Midbrain (tissue), 1 donor: ENCODE results near the gene SV2C.
"Not testable (repeated sequence)": the region's sequence is repeated elsewhere in the genome, so short reads cannot be mapped to it uniquely, and the experiment has no call there.

ENCODE experiments used
- DNase-seq: peaks from one replicate; lab custom pipeline; 2025; lab: John Stamatoyannopoulos, UW

Gene SV2C

DNA sequence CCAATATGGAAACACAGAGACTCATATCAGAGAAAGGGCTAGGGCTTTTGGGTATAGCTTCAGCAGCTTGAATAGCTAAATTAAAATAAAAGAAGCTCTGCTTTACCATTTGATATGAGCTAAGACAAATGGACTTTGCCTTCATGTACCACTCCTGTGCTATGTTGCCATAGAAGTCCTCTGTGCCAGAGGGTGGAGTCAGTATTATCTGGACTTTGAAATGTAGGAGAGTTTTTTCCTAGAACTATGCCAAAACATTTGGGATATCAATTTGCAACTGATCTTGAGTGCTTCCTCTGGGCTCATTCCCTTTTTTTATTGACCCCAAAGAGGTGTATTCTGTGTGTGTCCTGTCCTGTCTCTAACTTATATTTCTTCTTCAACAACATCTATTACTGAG, 219.5 kb downstream of the SV2C start:
- DNase-seq: not testable (repeated sequence)

GRCh38 chr5:76303921-76304320, 220.7 kb downstream of the SV2C start:
- DNase-seq: no peak

GRCh38 chr5:76305269-76305668, 222.1 kb downstream of the SV2C start:
- DNase-seq: no peak

DNA sequence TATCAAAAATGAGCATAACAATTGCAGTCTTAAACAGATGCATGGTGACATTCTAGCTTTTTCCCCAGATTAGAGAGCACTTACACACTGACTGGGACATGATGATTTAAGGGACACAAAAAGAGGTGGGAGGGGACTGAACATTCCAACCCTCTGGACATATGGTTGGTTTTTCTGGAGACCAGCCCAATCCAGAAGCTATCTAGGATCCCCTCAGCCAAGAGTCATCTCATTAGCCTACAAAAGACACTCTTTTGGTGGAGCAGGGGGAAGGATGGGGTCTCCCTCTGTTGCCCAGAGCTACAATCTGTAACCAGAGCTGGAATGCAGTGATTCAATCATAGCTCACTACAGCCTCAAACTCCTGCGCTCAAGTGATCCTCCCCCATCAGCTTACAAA, 222.6 kb downstream of the SV2C start:
- no peak for DNase-seq

DNA sequence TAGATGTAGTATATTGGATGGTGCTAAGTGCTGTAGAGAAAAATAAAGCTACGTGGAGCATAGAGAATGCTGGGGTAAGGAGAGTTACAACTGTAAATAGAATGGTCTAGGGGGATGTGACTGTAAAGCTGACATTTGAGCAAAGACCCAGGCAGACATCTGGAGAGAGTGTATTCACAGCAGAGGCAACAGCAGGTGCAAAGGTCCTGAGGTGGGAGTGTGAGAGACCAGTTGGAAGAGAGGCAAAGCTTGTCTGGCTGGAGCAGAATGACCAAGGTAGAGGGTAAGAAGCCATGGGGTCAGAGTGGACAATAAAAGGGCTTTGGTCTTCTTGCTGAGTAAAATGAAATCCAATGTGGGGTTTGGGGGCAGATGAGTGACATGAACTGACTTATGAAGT, 227.0 kb downstream of the SV2C start:
- DNase-seq: no peak

DNA sequence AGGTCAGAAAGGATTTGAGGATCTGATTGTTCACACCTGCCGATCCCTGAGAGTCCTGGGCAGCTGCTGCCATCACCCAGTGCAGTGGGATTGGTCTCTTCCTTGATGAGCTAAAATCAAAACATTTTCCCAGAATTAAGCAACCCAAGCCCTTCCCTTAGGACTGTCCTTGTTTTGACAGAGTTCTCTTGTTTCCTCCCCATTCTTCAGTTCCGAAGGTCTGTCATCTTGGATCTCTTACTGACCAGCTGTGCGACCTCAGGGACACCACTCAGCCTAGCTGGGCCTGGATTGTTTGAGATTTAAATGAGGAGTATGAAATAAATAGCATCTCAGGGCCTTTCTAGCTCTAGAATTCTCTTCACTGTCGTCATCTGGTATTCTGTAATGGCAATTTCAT, 229.6 kb downstream of the SV2C start:
- DNase-seq: no peak

GRCh38 chr5:76314643-76315042, 231.5 kb downstream of the SV2C start:
- DNase-seq: no peak

DNA sequence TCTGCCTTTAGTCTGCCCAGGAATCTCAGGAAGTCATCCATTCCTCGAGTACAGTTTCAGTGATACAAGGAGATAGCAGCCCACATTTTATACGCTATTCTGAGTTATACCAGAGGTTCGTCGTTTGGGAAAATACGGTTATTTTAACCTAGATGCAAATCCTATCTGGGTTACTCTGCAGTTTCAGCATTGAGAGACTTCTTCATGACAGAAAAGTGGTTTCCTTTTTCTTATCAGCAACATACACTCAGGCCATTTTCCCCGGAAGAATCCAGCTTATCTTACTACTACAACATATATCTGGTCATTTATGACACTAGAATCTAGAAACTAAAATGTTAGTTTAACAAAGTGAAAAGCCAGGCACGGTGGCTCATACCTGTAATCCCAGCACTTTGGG, 236.5 kb downstream of the SV2C start:
- DNase-seq: no peak

DNA sequence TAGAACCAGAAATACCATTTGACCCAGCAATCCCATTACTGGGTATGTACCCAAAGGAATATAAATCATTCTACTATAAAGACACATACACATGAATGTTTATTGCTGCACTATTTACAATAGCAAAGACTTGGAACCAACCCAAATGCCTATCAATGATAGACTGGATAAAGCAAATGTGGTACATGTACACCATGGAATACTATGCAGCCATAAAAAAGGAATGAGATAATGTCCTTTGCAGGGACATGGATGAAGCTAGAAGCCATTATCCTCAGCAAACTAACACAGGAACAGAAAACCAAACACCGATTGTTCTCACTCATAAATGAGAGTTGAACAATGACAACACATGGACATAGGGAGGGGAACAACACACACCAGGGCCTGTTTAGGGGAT, 240.3 kb downstream of the SV2C start:
- DNase-seq: not testable (repeated sequence)

DNA sequence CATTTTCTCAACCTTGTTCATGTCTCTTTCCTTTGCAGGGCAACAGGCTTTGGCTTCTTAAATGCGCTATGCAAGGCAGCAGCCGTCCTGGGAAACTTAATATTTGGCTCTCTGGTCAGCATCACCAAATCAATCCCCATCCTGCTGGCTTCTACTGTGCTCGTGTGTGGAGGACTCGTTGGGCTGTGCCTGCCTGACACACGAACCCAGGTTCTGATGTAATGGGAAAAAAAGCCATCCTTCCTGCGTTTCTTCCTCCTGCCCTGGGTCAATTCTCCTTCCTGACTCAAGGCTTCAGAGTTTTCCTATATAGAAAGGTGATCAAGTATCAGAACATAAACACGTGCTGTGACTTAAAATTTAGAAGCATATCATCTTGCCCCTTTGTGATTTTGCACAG, 242.1 kb downstream of the SV2C start:
- DNase-seq: no peak

DNA sequence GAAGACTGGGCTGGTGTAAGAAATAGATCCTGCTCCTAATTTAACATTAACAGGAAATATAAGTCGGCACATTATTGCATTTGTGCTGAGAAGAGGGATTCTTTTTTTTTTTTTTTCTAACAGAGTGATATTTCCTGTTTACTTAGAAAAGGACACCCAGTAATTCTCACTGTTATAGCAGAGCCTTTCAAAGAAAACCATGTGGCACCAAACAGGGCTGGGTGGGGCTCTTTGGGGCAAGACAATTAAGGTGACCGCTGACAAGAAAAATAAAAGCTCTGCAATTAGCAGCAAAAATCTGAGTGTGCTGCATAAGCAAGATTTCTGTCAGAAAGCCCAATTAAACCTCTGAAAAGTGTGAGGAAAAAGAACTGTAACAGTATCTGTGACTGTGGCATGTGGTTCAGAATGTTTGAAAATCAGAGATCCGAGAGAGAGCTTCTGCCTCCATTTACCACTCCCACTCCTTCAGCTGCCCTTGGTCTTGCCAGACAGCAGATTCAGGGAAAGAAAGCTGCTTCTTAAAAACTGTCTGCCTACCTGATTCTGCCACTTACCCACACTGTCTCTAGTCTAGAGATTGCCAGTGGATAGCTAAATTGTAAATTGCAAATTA, 242.8 kb downstream of the SV2C start:
- no peak for DNase-seq

GRCh38 chr5:76326577-76327302, 243.6 kb downstream of the SV2C start:
- no peak for DNase-seq

DNA sequence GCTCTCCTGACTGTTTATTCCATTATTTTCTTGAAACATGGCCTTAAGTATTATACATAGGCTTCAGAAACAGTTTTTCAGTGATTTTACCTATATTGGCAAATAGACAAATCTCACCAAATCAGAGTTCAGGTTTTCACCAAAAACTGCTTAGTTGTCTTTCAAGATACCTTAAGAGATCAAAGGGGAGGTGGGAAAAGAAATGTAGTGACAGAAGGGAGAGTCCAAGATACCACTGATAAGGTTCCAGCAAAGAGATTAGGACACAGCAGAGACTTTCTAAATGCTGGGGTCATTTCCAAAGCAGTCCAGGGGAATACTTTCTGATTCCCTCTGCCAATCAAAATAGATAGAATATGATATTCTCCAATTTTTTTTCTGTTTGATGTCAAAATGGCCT, 246.2 kb downstream of the SV2C start:
- no peak for DNase-seq

DNA sequence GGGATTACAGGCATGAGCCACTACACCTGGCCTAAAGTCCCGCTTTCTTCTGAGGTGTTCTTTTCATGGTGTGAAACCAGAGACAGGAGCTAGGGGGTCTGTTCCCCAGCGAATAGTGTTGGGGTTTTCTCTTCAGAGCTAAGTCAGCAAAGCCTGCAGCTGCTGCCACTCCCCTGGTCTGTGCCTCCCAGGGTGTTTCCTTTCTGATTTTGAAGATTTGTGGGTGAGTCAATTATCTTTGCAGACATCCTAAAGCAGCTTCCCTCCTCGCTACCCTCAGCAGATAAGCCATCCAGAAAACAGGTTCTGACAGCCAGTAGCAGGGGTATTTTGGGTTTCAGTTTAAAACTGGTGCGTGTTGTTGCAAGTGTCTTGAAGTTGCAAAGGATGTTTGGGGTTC, 247.9 kb downstream of the SV2C start:
- no peak for DNase-seq

DNA sequence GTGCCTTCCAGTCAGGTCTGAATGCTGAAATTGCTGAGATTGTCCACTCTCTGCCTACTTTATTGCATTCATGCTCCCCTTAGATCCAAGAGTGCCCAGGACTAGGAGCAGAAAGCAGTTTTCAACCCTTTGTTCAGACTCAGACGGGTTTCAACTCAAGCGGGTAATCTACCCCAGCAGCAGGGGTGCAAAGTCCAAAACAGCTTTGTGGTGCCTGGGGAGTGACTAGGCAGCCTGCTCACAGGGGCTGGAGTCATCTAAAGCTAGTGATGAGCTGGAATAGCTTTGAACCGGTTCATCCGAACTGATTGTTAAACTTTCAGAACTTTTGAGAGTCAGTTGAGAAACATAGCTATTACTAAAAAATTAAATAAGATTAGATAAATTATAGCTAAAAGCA, 248.9 kb downstream of the SV2C start:
- no peak for DNase-seq

DNA sequence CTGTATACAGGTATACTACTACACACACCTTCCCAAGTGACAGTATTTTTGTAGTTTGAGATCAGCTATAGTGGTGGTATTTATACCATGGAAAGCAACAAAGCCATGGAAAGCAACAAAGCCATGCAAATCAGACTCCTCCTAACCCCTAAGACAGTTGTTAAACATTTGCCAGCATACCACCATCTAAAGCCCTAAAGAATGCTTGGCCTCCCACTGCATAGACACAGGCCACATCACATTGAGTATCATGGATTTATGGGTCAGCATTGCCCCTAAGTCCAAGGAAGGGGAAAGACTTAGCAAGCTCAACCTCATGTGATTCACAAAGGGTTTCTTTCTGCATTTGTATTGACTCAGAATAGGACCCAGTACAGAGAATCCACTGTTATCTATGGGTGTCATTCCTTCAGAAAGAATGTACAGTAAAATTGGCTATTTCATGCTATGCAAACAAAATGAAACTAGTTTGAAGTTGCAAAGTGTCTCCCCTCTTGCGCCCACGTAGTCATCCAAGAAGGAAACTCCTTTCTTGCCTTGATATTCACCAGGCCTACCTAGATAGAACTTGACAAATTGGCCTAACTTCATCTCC, 249.5 kb downstream of the SV2C start:
- DNase-seq: no peak

DNA sequence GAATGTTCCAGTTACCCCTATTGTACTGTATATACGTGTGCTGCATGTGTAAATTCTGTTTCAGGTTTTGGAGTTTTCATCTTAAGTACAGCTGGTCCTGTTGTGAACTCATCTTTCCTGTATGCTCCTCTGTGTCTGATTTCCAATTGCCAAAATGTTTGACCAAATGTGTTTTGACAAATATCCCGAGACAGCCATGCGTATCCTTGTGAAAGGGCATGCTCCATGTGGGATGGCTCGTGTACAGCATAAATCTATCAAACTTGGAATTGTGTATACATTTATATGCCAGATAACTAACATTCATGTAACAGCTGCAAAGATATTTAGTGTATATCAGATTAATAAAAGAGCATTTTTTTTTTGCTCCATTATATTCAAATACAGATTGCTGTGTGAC, 250.4 kb downstream of the SV2C start:
- no peak for DNase-seq

- DNase-seq: no peak
Measured at GRCh38 chr5:76334574-76334973, 251.4 kb downstream of the SV2C start.

DNA sequence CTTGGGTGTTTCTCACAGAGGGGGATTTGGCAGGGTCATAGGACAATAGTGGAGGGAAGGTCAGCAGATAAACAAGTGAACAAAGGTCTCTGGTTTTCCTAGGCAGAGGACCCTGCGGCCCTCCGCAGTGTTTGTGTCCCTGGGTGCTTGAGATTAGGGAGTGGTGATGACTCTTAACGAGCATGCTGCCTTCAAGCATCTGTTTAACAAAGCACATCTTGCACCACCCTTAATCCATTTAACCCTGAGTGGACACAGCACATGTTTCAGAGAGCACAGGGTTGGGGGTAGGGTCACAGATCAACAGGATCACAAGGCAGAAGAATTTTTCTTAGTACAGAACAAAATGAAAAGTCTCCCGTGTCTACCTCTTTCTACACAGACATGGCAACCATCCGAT, 252.3 kb downstream of the SV2C start:
- DNase-seq: not testable (repeated sequence)

DNA sequence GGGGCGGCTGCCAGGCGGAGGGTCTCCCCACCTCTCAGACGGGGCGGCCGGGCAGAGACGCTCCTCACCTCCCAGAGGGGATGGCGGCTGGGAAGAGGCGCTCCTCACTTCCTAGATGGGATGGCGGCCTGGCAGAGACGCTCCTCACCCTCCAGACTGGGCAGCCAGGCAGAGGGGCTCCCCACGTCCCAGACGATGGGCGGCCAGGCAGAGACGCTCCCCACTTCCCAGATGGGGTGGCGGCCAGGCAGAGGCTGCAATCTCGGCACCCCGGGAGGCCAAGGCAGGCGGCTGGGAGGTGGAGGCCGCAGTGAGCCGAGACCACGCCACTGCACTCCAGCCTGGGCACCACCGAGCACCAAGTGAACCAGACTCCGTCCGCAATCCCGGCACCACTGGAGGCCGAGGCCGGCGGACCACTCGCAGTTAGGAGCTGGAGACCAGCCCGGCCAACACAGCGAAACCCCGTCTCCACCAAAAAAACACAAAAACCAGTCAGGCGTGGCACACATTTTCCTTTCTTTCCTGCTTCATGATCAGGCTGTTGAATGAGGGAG, 253.1 kb downstream of the SV2C start:
- DNase-seq: not testable (repeated sequence)

DNA sequence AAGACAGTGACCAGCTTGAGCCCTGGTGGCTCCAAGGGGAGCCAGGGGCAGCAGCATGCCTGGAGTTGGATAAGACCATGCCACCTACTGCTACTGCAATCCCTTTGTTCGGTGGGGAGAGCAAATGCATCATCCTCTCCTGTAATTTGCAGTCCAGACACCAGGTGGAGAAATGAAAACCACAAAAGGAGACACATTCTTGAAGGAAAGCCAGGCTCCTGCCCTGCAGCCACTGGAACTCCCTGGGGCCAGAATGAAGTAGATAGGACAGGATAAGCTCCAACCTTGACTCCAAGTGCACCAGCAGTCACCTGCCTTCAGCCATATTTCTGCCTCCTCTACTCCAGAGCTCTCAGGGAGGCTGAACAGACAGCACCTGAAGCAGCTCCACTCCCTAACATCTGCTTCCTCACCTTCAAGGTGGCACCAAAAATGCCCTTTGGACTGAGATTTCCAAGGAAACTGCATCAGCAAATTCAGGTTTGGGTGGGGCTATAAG, 254.8 kb downstream of the SV2C start:
- no peak for DNase-seq

DNA sequence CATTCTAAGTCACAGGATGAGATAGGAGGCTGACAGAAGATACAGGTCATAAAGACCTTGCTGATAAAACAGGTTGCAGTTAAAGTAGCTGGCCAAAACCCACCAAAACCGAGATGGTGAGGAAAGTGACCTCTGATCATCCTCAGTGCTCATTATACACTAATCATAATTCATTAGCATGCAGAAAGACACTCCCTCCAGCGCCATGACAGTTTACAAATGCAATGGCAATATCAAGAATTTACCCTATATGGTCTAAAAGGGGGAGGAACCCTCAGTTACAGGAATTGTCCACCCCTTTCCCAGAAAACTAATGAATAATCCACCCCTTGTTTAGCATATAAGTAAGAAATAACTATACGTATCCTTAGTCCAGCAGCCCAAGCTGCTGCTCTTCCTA, 256.7 kb downstream of the SV2C start:
- DNase-seq: no peak
